H1 (cell line): ENCODE results near the gene TEAD1. TPM values are rescaled to one million over a fixed set of nuclear protein-coding genes. Genes with fewer than 3 reads are reported as not detected.

Experiments
- CTCF ChIA-PET: fragments of 300-600 bp; sonication (Branson Sonifier 250); formaldehyde crosslinking; loops from one replicate; lab custom pipeline; 2021; ENCODE audit not compliant: partially characterized antibody; lab: Charles Lee
- POLR2A ChIA-PET: fragments of 300-600 bp; sonication (Branson Sonifier 250); formaldehyde crosslinking; loops from one replicate; lab custom pipeline; 2021; ENCODE audit warnings: inconsistent platforms; ENCODE audit not compliant: partially characterized antibody; lab: Charles Lee
- DNase-seq, 2 experiments: peaks; one replicate each; pipeline versions ENCODE4 v3.0.0 to v3.0.0-alpha.2; 2010 to 2022; ENCODE audit warnings: low spot score in 2 of 2, low read depth in 1 of 2, mixed read lengths in 1 of 2
- FAIRE-seq: peaks from 2 replicates; lab custom pipeline; 2011; peaks lifted over from hg19 to GRCh38; lab: Jason Lieb, UNC
- H2AFZ ChIP-seq: 2 replicates; pipeline ENCODE4 v1.8.1; 2012; ENCODE audit warnings: low read length, inconsistent platforms
- H2AK5ac ChIP-seq: 2 replicates; pipeline ENCODE4 v1.6.1; 2013; ENCODE audit warnings: low read depth, low read length
- H2BK120ac ChIP-seq: replicated peaks from 2 replicates; pipeline ENCODE3; 2013; ENCODE audit warnings: low read depth, low read length, inconsistent platforms
- H2BK12ac ChIP-seq: 2 replicates; pipeline ENCODE4 v1.6.1; 2013; ENCODE audit warnings: low read depth, low read length
- H2BK15ac ChIP-seq: 2 replicates; pipeline ENCODE4 v1.6.1; 2013; ENCODE audit warnings: low read length
- H2BK20ac ChIP-seq: 2 replicates; pipeline ENCODE4 v1.6.1; 2013; ENCODE audit warnings: low read length
- H2BK5ac ChIP-seq: 2 replicates; pipeline ENCODE4 v1.6.1; 2013; ENCODE audit warnings: low read depth, low read length
- H3K14ac ChIP-seq: 2 replicates; pipeline ENCODE4 v1.6.1; 2013; ENCODE audit warnings: inconsistent platforms; ENCODE audit not compliant: insufficient read length
- H3K18ac ChIP-seq: 2 replicates; pipeline ENCODE4 v1.6.1; 2013; ENCODE audit warnings: low read length; ENCODE audit errors: extremely low read depth
- H3K23ac ChIP-seq: 2 replicates; pipeline ENCODE4 v1.6.1; 2013; ENCODE audit warnings: inconsistent platforms; ENCODE audit not compliant: insufficient read length
- H3K23me2 ChIP-seq: 2 replicates; pipeline ENCODE4 v1.6.1; 2013; ENCODE audit warnings: low read depth, low read length
- H3K27ac ChIP-seq: 2 replicates; pipeline ENCODE4 v1.6.1; 2011; ENCODE audit warnings: low read depth, low read length, inconsistent platforms
- H3K27me3 ChIP-seq, 4 experiments: replicated peaks in 1 of 4; 1 replicate in 1 of 4; 2 replicates in 3 of 4; pipeline versions ENCODE4 v1.6.1 to v1.8.1; 2011 to 2013; ENCODE audit warnings: low read length in 3 of 4, mild to moderate bottlenecking in 3 of 4, inconsistent platforms in 2 of 4, mixed read lengths in 2 of 4, moderate library complexity in 1 of 4; ENCODE audit not compliant: control insufficient read depth in 3 of 4, insufficient read depth in 3 of 4; ENCODE audit errors: extremely low read depth in 1 of 4
- H3K36me3 ChIP-seq, 4 experiments: 2 replicates each; pipeline versions ENCODE4 v1.6.1 to v1.8.1; 2011 to 2013; ENCODE audit warnings: mild to moderate bottlenecking in 4 of 4, low read length in 3 of 4, moderate library complexity in 2 of 4, control low read depth in 1 of 4, inconsistent platforms in 1 of 4; ENCODE audit not compliant: insufficient read depth in 4 of 4, control insufficient read depth in 2 of 4
- H3K4ac ChIP-seq: replicated peaks from 2 replicates; pipeline ENCODE3; 2013; ENCODE audit warnings: low read length, low read depth, mixed read lengths, inconsistent platforms; ENCODE audit not compliant: insufficient read length
- H3K4me1 ChIP-seq, 4 experiments: replicated peaks in 1 of 4; 1 replicate in 1 of 4; 2 replicates in 3 of 4; pipeline versions ENCODE4 v1.6.1 to v1.8.1; 2011 to 2013; ENCODE audit warnings: low read length in 3 of 4, inconsistent platforms in 2 of 4, mixed read lengths in 1 of 4; ENCODE audit not compliant: insufficient read depth in 4 of 4, control insufficient read depth in 3 of 4
- H3K4me2 ChIP-seq, 2 experiments: 2 replicates each; pipeline versions ENCODE4 v1.6.1 to v1.8.1; 2011 to 2013; ENCODE audit warnings: low read depth in 2 of 2, low read length in 2 of 2, control low read depth in 1 of 2, inconsistent platforms in 1 of 2, mild to moderate bottlenecking in 1 of 2; ENCODE audit not compliant: insufficient read depth in 1 of 2
- H3K4me3 ChIP-seq, 4 experiments: fragments of 200-600, 300-600 bp in 1 of 4; sonication (generic), shearing (Covaris generic), sonication (Bioruptor Twin) in 1 of 4; 2 replicates each; pipeline versions ENCODE4 v1.5.1 to v1.8.1; 2011 to 2016; ENCODE audit warnings: low read length in 4 of 4, low read depth in 3 of 4, control low read depth in 2 of 4, inconsistent platforms in 2 of 4, mild to moderate bottlenecking in 2 of 4, mixed read lengths in 1 of 4, moderate library complexity in 1 of 4; ENCODE audit not compliant: insufficient read depth in 2 of 4; ENCODE audit errors: extremely low read depth in 1 of 4
- H3K56ac ChIP-seq: replicated peaks from 2 replicates; pipeline ENCODE3; 2013; ENCODE audit warnings: low read depth, mild to moderate bottlenecking, mixed read lengths, low read length, inconsistent platforms; ENCODE audit not compliant: insufficient read length
- H3K79me1 ChIP-seq: 2 replicates; pipeline ENCODE4 v1.6.1; 2013; ENCODE audit warnings: low read depth, low read length, control low read depth
- H3K79me2 ChIP-seq, 2 experiments: 2 replicates each; pipeline versions ENCODE4 v1.6.1 to v1.8.1; 2012 to 2013; ENCODE audit warnings: low read length in 2 of 2, mild to moderate bottlenecking in 2 of 2, inconsistent platforms in 1 of 2; ENCODE audit not compliant: insufficient read depth in 2 of 2, control insufficient read depth in 1 of 2
- H3K9ac ChIP-seq, 4 experiments: replicated peaks in 1 of 4; 1 replicate in 1 of 4; 2 replicates in 3 of 4; pipeline versions ENCODE4 v1.6.1 to v1.8.1; 2011 to 2013; ENCODE audit warnings: low read depth in 3 of 4, low read length in 3 of 4, control low read depth in 2 of 4, mild to moderate bottlenecking in 2 of 4, moderate library complexity in 2 of 4, inconsistent platforms in 1 of 4; ENCODE audit errors: extremely low read depth in 1 of 4
- H3K9me3 ChIP-seq, 2 experiments: 2 replicates each; pipeline versions ENCODE4 v1.6.1 to v1.8.1; 2012 to 2013; ENCODE audit warnings: mild to moderate bottlenecking in 2 of 2, moderate library complexity in 2 of 2, control low read depth in 1 of 2, inconsistent platforms in 1 of 2, low read depth in 1 of 2, low read length in 1 of 2, mixed read lengths in 1 of 2; ENCODE audit not compliant: insufficient read depth in 2 of 2
- H4K20me1 ChIP-seq, 2 experiments: replicated peaks in 1 of 2; 2 replicates each; pipeline versions ENCODE3 to v1.8.1; 2011 to 2013; ENCODE audit warnings: inconsistent platforms in 2 of 2, low read length in 2 of 2, mild to moderate bottlenecking in 1 of 2; ENCODE audit not compliant: insufficient read depth in 2 of 2, control insufficient read depth in 1 of 2
- H4K5ac ChIP-seq: 2 replicates; pipeline ENCODE4 v1.6.1; 2013; ENCODE audit warnings: low read length, low read depth, mixed read lengths, inconsistent platforms; ENCODE audit not compliant: insufficient read length
- H4K8ac ChIP-seq: 2 replicates; pipeline ENCODE4 v1.8.0; 2013; ENCODE audit warnings: mild to moderate bottlenecking, moderate library complexity, low read length, inconsistent platforms; ENCODE audit not compliant: insufficient read depth; ENCODE audit errors: extremely low read depth
- H4K91ac ChIP-seq: replicated peaks from 2 replicates; pipeline ENCODE3; 2013; ENCODE audit warnings: low read length, mixed read lengths, inconsistent platforms; ENCODE audit not compliant: insufficient read length
- E2F6 ChIP-seq: IDR thresholded peaks from 2 replicates; pipeline ENCODE4 v1.6.1; 2012; ENCODE audit warnings: inconsistent platforms
- EZH2 ChIP-seq: fragments of 200-600 bp; sonication (generic); IDR thresholded peaks from 2 replicates; pipeline ENCODE4 v1.7.1; 2012; ENCODE audit warnings: low read depth, mild to moderate bottlenecking, moderate library complexity, low read length, inconsistent platforms; ENCODE audit not compliant: severe bottlenecking
- JUN ChIP-seq: IDR thresholded peaks from 2 replicates; pipeline ENCODE4 v1.6.1; 2011; ENCODE audit warnings: low read depth, mild to moderate bottlenecking, improper control_type of control experiment, low read length
- JUND ChIP-seq: IDR thresholded peaks from 2 replicates; pipeline ENCODE4 v1.6.1; 2011; ENCODE audit warnings: mild to moderate bottlenecking, improper control_type of control experiment, low read length
- KDM1A ChIP-seq: fragments of 200-600, 300-600 bp; sonication (generic); IDR thresholded peaks from 2 replicates; pipeline ENCODE4 v1.7.1; 2016; ENCODE audit warnings: mild to moderate bottlenecking, low read length, borderline replicate concordance
- KDM4A ChIP-seq: IDR thresholded peaks from one replicate; pipeline ENCODE4 v1.7.1; 2012; ENCODE audit warnings: low read depth, mild to moderate bottlenecking, moderate library complexity, low read length, inconsistent platforms; ENCODE audit not compliant: severe bottlenecking
- NANOG ChIP-seq: IDR thresholded peaks from 2 replicates; pipeline ENCODE4 v1.6.1; 2011; ENCODE audit warnings: low read length, low read depth, mild to moderate bottlenecking, inconsistent platforms; ENCODE audit not compliant: insufficient read depth, poor library complexity, severe bottlenecking
- RXRA ChIP-seq: IDR thresholded peaks from 2 replicates; pipeline ENCODE4 v1.6.1; 2011; ENCODE audit warnings: low read depth, mild to moderate bottlenecking, low read length, moderate library complexity; ENCODE audit not compliant: insufficient read depth
- TAF1 ChIP-seq: IDR thresholded peaks from 2 replicates; pipeline ENCODE4 v1.6.1; 2011; ENCODE audit warnings: mild to moderate bottlenecking, low read depth, low read length
- TAF7 ChIP-seq: optimal IDR thresholded peaks from 2 replicates; pipeline ENCODE3; 2011; ENCODE audit warnings: low read depth, mild to moderate bottlenecking, inconsistent platforms, low read length, moderate library complexity, borderline replicate concordance
- TEAD4 ChIP-seq: IDR thresholded peaks from 2 replicates; pipeline ENCODE4 v1.6.1; 2012; ENCODE audit warnings: low read depth, low read length, inconsistent platforms, mixed read lengths
- WGBS, 2 experiments: shearing (Covaris generic) in 1 of 2; methylation state at CpG; one replicate each; pipeline versions ENCODE4 v1.1.6 to v1.1.7; 2013 to 2015; ENCODE audit warnings: low lambda C conversion rate in 2 of 2, mixed read lengths in 2 of 2, inconsistent platforms in 1 of 2, low coverage in 1 of 2, missing lambda C conversion rate in 1 of 2; ENCODE audit not compliant: insufficient replicate concordance in 2 of 2, insufficient coverage in 1 of 2, insufficient read length in 1 of 2; ENCODE audit errors: extremely low coverage in 1 of 2, missing lambda C conversion rate in 1 of 2; 5-methylcytosine and 5-hydroxymethylcytosine counted together
- polyA plus RNA-seq, 7 experiments: library from polyadenylated mRNA; depleted of rRNA in 3 of 7; stranded (reverse) in 5 of 7; unstranded in 2 of 7; fragments of >200 nt in 5 of 7; fragments of 200-250 nt in 2 of 7; gene quantifications; 1 replicate in 5 of 7; 2 replicates in 1 of 7; 4 replicates in 1 of 7; pipeline versions ENCODE4 v1.2.1 to v1.2.3, GENCODE V29; 2011 to 2013; ENCODE audit warnings: missing spikeins in 2 of 7, mixed read lengths in 2 of 7
- total RNA-seq: library from RNA; stranded (reverse); fragmentation: NEBNext Ultra II Directional; extraction: Animal tissue kit (Norgen Biotek cat#: 25700); gene quantifications from 2 replicates; pipeline ENCODE4 v1.2.1, GENCODE V29; 2021

The TEAD1 gene
- total and polyA plus RNA-seq, 2 of the 8 experiments (the other 6 are each of a cell fraction or from before 2014, with no cell fraction given), result 15.6 to 67.4 TPM

- Histone ChIP-seq H3K36me3 (no peaks in the 10 kb centered on the region), H3K4me1 (peaks cover 28 to 55% (median 46%) of the 10 kb centered on the region in 4 experiments), H3K79me1 (peaks cover 11% of the 10 kb centered on the region), H2BK12ac (no peak overlapping the region), H4K20me1 (peaks cover 47 to 55% of the 10 kb centered on the region in 2 experiments), H2BK120ac (no peak overlapping the region), H3K18ac (no peak overlapping the region), H3K23ac (no peak overlapping the region), H2AFZ (no peak overlapping the region), H3K23me2 (peaks cover 2% of the 10 kb centered on the region; the same call in 1 of the 2 replicates), H3K79me2 (peaks cover 6 to 98% of the 10 kb centered on the region in 2 experiments), H3K9me3 (no peaks in the 10 kb centered on the region), H3K27me3 (peaks cover 0 to 7% (median 1%) of the 10 kb centered on the region in 4 experiments; a peak in 4 of 7 replicates), H3K4ac (no peak overlapping the region), H4K5ac (no peak overlapping the region), H2AK5ac (no peak overlapping the region), H2BK5ac (no peak overlapping the region), H4K8ac (no peak overlapping the region), H4K91ac (no peak overlapping the region), H2BK20ac (no peak overlapping the region), H2BK15ac (no peak overlapping the region), H3K27ac (no peak overlapping the region), H3K56ac (no peak overlapping the region), H3K9ac (no peak overlapping the region), H3K4me2 (no peak overlapping the region), H3K4me3 (no peak overlapping the region), H3K14ac (no peak overlapping the region)
- CTCF ChIA-PET, result interaction anchor here (1.0 to 3.4 kb wide), 5 partner anchors 9 to 189 kb away, joined by 3 to 15 read pairs (median 3); no protein-coding TSS in a partner anchor
- FAIRE-seq (no peak), DNase-seq (no peak)
- no peak for TF ChIP-seq EZH2
- no peak for TF ChIP-seq KDM1A
- no peak for TF ChIP-seq TAF7
- no peak for TF ChIP-seq E2F6
- TF ChIP-seq TAF1, result no peak
- no peak for TF ChIP-seq JUN
- TF ChIP-seq NANOG, result no peak
- no peak for TF ChIP-seq RXRA
- no peak for TF ChIP-seq JUND
- TF ChIP-seq TEAD4, result no peak
- no peak for TF ChIP-seq KDM4A
- WGBS, 2 experiments, result 89% methylated on average over 4 of the region's 4 CpGs; no CpG with 5 or more reads in 1 of the 2 experiments
- POLR2A ChIA-PET, result interaction anchor here (0.6 to 2.3 kb wide), 4 partner anchors 11 to 202 kb away, joined by 3 to 12 read pairs (median 3); no protein-coding TSS in a partner anchor
Observed at GRCh38 chr11:12691473-12691872, 17.3 kb downstream of the TEAD1 start.
